Measurements from ENCODE around the gene PHF23. TPM values are rescaled to one million over a fixed set of nuclear protein-coding genes. Genes with fewer than 3 reads are reported as not detected.

PHF23 gene
- total and polyA plus RNA-seq, 9 of the 15 experiments (the other 6 are each of a cell fraction or from before 2014, with no cell fraction given): 7.4 to 87.5 (median 33.7) TPM

DNA sequence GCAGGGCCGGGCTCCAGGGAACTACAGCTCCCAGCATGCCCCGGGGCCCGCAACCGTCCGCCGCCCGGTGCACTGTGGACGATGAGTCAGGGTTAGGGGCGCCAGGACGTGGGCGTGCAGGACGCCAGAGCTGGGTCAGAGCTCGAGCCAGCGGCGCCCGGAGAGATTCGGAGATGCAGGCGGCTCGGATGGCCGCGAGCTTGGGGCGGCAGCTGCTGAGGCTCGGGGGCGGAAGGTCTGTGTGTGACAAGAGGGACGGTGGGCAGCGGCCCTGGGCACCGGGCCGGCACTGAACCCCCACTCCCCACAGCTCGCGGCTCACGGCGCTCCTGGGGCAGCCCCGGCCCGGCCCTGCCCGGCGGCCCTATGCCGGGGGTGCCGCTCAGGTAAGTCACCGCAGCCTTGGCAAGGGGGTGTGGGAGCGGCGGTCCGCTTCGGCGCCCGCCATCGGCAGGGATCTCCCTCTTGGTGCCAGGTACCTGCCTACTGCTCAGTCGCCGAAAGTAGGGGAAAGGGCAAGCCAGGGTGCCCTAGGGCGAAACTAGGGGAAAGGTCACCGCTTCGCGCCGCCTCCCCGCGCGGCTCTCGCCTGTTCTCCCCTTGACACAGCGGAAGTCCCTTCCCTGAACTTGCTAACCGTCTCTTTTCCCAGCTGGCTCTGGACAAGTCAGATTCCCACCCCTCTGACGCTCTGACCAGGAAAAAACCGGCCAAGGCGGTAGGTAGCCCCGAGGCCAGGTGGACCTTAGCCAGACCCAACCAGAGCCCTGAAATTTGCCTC lies 19.3 kb downstream of the PHF23 start, which contains the start of the genes ACADVL and DLG4 (continued):
- TF ChIP-seq ZNF165 (CRISPR knock-in tag; IDR thresholded peaks at IDR 0.05; ENCODE audit: borderline replicate concordance): no peak
- TF ChIP-seq HCFC1 (IDR thresholded peaks at IDR 0.05; ENCODE audit: low read depth, low read length): peak; percentile 93
- TF ChIP-seq, protein P1, sequence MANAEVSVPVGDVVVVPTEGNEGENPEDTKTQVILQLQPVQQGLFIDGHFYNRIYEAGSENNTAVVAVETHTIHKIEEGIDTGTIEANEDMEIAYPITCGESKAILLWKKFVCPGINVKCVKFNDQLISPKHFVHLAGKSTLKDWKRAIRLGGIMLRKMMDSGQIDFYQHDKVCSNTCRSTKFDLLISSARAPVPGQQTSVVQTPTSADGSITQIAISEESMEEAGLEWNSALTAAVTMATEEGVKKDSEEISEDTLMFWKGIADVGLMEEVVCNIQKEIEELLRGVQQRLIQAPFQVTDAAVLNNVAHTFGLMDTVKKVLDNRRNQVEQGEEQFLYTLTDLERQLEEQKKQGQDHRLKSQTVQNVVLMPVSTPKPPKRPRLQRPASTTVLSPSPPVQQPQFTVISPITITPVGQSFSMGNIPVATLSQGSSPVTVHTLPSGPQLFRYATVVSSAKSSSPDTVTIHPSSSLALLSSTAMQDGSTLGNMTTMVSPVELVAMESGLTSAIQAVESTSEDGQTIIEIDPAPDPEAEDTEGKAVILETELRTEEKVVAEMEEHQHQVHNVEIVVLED (CRISPR knock-in tag; IDR thresholded peaks at IDR 0.05): peak; percentile 69
- TF ChIP-seq, protein P2, sequence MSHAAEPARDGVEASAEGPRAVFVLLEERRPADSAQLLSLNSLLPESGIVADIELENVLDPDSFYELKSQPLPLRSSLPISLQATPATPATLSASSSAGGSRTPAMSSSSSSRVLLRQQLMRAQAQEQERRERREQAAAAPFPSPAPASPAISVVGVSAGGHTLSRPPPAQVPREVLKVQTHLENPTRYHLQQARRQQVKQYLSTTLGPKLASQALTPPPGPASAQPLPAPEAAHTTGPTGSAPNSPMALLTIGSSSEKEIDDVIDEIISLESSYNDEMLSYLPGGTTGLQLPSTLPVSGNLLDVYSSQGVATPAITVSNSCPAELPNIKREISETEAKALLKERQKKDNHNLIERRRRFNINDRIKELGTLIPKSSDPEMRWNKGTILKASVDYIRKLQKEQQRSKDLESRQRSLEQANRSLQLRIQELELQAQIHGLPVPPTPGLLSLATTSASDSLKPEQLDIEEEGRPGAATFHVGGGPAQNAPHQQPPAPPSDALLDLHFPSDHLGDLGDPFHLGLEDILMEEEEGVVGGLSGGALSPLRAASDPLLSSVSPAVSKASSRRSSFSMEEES (CRISPR knock-in tag; IDR thresholded peaks at IDR 0.05): no peak
- TF ChIP-seq, protein P3, sequence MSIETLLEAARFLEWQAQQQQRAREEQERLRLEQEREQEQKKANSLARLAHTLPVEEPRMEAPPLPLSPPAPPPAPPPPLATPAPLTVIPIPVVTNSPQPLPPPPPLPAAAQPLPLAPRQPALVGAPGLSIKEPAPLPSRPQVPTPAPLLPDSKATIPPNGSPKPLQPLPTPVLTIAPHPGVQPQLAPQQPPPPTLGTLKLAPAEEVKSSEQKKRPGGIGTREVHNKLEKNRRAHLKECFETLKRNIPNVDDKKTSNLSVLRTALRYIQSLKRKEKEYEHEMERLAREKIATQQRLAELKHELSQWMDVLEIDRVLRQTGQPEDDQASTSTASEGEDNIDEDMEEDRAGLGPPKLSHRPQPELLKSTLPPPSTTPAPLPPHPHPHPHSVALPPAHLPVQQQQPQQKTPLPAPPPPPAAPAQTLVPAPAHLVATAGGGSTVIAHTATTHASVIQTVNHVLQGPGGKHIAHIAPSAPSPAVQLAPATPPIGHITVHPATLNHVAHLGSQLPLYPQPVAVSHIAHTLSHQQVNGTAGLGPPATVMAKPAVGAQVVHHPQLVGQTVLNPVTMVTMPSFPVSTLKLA (conservative IDR thresholded peaks at IDR 0.05): peak; percentile 39 to 51; a peak in 3 of 4 replicates
- no peak for TF ChIP-seq ZNF408 (CRISPR knock-in tag; IDR thresholded peaks at IDR 0.05; ENCODE audit: low read depth)
- no peak; the same call in 1 of the 2 replicates for TF ChIP-seq RB1 (IDR thresholded peaks at IDR 0.05; ENCODE audit: low read depth)
- TF ChIP-seq MTF1 (CRISPR knock-in tag; IDR thresholded peaks at IDR 0.05; ENCODE audit: borderline replicate concordance): no peak
- TF ChIP-seq TBP (optimal IDR thresholded peaks at IDR 0.05; ENCODE audit: low read depth, low read length): peak; percentile 48
- TF ChIP-seq, protein P4, sequence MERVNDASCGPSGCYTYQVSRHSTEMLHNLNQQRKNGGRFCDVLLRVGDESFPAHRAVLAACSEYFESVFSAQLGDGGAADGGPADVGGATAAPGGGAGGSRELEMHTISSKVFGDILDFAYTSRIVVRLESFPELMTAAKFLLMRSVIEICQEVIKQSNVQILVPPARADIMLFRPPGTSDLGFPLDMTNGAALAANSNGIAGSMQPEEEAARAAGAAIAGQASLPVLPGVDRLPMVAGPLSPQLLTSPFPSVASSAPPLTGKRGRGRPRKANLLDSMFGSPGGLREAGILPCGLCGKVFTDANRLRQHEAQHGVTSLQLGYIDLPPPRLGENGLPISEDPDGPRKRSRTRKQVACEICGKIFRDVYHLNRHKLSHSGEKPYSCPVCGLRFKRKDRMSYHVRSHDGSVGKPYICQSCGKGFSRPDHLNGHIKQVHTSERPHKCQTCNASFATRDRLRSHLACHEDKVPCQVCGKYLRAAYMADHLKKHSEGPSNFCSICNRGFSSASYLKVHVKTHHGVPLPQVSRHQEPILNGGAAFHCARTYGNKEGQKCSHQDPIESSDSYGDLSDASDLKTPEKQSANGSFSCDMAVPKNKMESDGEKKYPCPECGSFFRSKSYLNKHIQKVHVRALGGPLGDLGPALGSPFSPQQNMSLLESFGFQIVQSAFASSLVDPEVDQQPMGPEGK (CRISPR knock-in tag; IDR thresholded peaks at IDR 0.05; ENCODE audit: borderline replicate concordance): 0 out of 2 replicates have a peak, but pooled peaks have one; percentile 15
- TF ChIP-seq RBBP5 (IDR thresholded peaks at IDR 0.05; ENCODE audit: borderline replicate concordance, insufficient read depth, low read length, poor library complexity, severe bottlenecking): peak; percentile 54
- peak in 1 of 2 experiments; percentile 65; a peak in 2 of 4 replicates for TF ChIP-seq SIN3A (IDR thresholded peaks at IDR 0.05; ENCODE audit: borderline replicate concordance in 2 of 2, control insufficient read depth in 1 of 2, low read depth in 2 of 2, low read length in 2 of 2)
- TF ChIP-seq CBFA2T3 (IDR thresholded peaks at IDR 0.05): no peak
- TF ChIP-seq TGIF2 (CRISPR knock-in tag; IDR thresholded peaks at IDR 0.05): no peak
- peak in 2 of 3 experiments; percentile 44 to 67 for TF ChIP-seq YY1 (IDR thresholded peaks at IDR 0.05; ENCODE audit: borderline replicate concordance in 1 of 3, control insufficient read depth in 1 of 3, extremely low read depth in 1 of 3, insufficient read depth in 3 of 3, insufficient read length in 1 of 3, insufficient replicate concordance in 2 of 3, low read depth in 1 of 3, low read length in 2 of 3)
- TF ChIP-seq MBD2 (IDR thresholded peaks at IDR 0.05; ENCODE audit: borderline replicate concordance, low read depth): peak; percentile 43
- TF ChIP-seq ZBED1 (IDR thresholded peaks at IDR 0.05): no peak

Data from K562 (cell line).